HL-60 (cell line): ENCODE measurements around the gene RBM12.

ENCODE experiments used
- DNase-seq, 2 experiments: peaks; one replicate each; pipeline ENCODE4 v3.0.0-alpha.2; 2010 to 2020; ENCODE audit warnings: low read depth in 1 of 2, low spot score in 1 of 2
- H3K27ac ChIP-seq: fragments of 250-450 bp; sonication (Bioruptor Pico); replicated peaks from 2 replicates; pipeline ENCODE4 v1.5.1; 2020; ENCODE audit warnings: mild to moderate bottlenecking, moderate library complexity
- H3K27me3 ChIP-seq: fragments of 250-450 bp; sonication (Bioruptor Pico); 2 replicates; pipeline ENCODE4 v1.5.1; 2021; ENCODE audit warnings: mild to moderate bottlenecking, moderate library complexity; ENCODE audit not compliant: insufficient read depth, poor library complexity, severe bottlenecking
- H3K4me3 ChIP-seq: replicated peaks from 2 replicates; pipeline ENCODE4 v1.5.1; 2011; ENCODE audit warnings: mild to moderate bottlenecking, control low read depth, low read length; ENCODE audit not compliant: insufficient read depth
- CTCF ChIP-seq: IDR thresholded peaks from one replicate; pipeline ENCODE4 v1.5.1; 2011; ENCODE audit warnings: low read length, control low read depth, inconsistent platforms; ENCODE audit not compliant: insufficient read depth
- GABPA ChIP-seq: IDR thresholded peaks from 2 replicates; pipeline ENCODE4 v1.6.1; 2012; ENCODE audit warnings: low read depth
- POLR2AphosphoS5 ChIP-seq: IDR thresholded peaks from 2 replicates; pipeline ENCODE4 v1.6.1; 2012; ENCODE audit warnings: low read depth
- REST ChIP-seq: IDR thresholded peaks from 2 replicates; pipeline ENCODE4 v1.6.1; 2012; ENCODE audit warnings: low read depth; ENCODE audit not compliant: insufficient replicate concordance
- SPI1 ChIP-seq: IDR thresholded peaks from 2 replicates; pipeline ENCODE4 v1.6.1; 2012; ENCODE audit warnings: low read depth, mild to moderate bottlenecking, borderline replicate concordance

Gene RBM12

GRCh38 chr20:35600993-35601973 is 63.4 kb downstream of the RBM12 start:
- TF ChIP-seq REST, result no peak
- TF ChIP-seq CTCF, result peak; percentile 18
- TF ChIP-seq SPI1, result no peak
- no peak; the same call in 1 of the 2 replicates for TF ChIP-seq GABPA
- TF ChIP-seq POLR2AphosphoS5, result 0 out of 2 replicates have a peak, but pooled peaks have one; percentile 29
- Histone ChIP-seq H3K27ac (no peak overlapping the region), H3K4me3 (peak overlapping the region; percentile 25), H3K27me3 (peaks cover 19% of the 10 kb centered on the region)
- DNase-seq, result peak; percentile 60 to 83

GRCh38 chr20:35600176-35600992 is 64.3 kb downstream of the RBM12 start:
- TF ChIP-seq POLR2AphosphoS5 (no peak), REST (no peak), GABPA (no peak), CTCF (no peak), SPI1 (no peak)
- DNase-seq, result no peak
- Histone ChIP-seq H3K27me3 (peaks cover 19% of the 10 kb centered on the region), H3K27ac (no peak overlapping the region), H3K4me3 (no peak overlapping the region)

- Histone ChIP-seq H3K4me3 (no peak overlapping the region), H3K27me3 (peaks cover 19% of the 10 kb centered on the region), H3K27ac (no peak overlapping the region)
- no peak for TF ChIP-seq CTCF
- TF ChIP-seq POLR2AphosphoS5, result no peak
- no peak for TF ChIP-seq REST
- no peak for TF ChIP-seq SPI1
- no peak for TF ChIP-seq GABPA
- DNase-seq, result no peak
Observed at GRCh38 chr20:35599776-35600120, 65.0 kb downstream of the RBM12 start.
